ENCODE measurements around the gene RASA3. TPM values are rescaled to one million over a fixed set of nuclear protein-coding genes. Genes with fewer than 3 reads are reported as not detected.

RASA3 gene
- total RNA-seq, 1 donor from 2014 or later, result 9.3 TPM

DNA sequence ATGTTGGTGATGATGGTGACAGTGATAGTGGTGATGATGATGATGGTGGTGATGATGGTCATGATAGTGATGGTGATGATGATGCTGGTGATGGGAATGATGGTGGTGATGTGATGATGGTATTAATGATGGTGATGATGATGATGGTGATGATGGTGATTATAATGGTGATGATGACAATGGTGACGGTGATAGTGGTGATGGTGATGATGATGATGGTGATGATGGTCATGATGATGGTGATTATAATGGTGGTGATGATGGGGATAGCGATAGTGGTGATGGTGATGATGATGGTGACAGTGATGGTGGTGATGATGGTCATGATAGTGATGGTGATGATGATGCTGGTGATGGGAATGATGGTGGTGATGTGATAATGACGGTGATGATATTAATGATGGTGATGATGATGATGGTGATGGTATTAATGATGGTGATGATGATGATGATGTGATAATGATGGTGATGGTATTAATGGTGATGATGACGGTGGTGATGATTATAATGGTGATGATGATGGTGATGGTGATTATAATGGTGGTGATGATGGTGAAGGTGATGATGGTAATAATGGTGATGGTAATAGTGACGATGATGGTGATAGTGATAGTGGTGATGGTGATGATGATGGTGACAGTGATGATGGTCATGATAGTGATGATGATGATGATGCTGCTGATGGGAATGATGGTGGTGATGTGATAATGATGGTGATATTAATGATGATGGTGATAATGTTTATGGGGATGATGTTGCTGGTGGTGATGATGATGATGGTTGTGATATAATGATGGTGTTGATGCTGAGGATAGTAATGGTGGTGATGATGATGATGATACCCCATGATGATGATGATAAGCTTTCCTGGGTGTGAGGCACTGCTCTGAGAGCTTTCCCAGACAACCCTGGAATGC is 166.2 kb downstream of the RASA3 start:
- no peaks in the 10 kb centered on the region for H3K27me3 Mint-ChIP-seq
- no peak overlapping the region for H3K27ac Mint-ChIP-seq
- TF ChIP-seq, protein P1, sequence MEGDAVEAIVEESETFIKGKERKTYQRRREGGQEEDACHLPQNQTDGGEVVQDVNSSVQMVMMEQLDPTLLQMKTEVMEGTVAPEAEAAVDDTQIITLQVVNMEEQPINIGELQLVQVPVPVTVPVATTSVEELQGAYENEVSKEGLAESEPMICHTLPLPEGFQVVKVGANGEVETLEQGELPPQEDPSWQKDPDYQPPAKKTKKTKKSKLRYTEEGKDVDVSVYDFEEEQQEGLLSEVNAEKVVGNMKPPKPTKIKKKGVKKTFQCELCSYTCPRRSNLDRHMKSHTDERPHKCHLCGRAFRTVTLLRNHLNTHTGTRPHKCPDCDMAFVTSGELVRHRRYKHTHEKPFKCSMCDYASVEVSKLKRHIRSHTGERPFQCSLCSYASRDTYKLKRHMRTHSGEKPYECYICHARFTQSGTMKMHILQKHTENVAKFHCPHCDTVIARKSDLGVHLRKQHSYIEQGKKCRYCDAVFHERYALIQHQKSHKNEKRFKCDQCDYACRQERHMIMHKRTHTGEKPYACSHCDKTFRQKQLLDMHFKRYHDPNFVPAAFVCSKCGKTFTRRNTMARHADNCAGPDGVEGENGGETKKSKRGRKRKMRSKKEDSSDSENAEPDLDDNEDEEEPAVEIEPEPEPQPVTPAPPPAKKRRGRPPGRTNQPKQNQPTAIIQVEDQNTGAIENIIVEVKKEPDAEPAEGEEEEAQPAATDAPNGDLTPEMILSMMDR (conservative IDR thresholded peaks at IDR 0.05), result no peak
- no peak overlapping the region for H3K4me3 Mint-ChIP-seq
- no peak for DNase-seq (ENCODE audit: extremely low spot score, unreplicated experiment)
- no peaks in the 10 kb centered on the region for H3K9me3 Mint-ChIP-seq
- no peaks in the 10 kb centered on the region for H3K4me1 Mint-ChIP-seq (ENCODE audit: unreplicated experiment)
- no peaks in the 10 kb centered on the region for H3K36me3 Mint-ChIP-seq

GRCh38 chr13:113965383-113965874 is 167.0 kb downstream of the RASA3 start:
- Mint-ChIP-seq H3K36me3 (no peaks in the 10 kb centered on the region), H3K27me3 (no peaks in the 10 kb centered on the region), H3K4me1 (ENCODE audit: unreplicated experiment) (no peaks in the 10 kb centered on the region), H3K27ac (no peak overlapping the region), H3K4me3 (no peak overlapping the region), H3K9me3 (peaks cover 2% of the 10 kb centered on the region)
- TF ChIP-seq, protein P1 (conservative IDR thresholded peaks at IDR 0.05), result no peak
- no peak for DNase-seq (ENCODE audit: extremely low spot score, unreplicated experiment)

DNA sequence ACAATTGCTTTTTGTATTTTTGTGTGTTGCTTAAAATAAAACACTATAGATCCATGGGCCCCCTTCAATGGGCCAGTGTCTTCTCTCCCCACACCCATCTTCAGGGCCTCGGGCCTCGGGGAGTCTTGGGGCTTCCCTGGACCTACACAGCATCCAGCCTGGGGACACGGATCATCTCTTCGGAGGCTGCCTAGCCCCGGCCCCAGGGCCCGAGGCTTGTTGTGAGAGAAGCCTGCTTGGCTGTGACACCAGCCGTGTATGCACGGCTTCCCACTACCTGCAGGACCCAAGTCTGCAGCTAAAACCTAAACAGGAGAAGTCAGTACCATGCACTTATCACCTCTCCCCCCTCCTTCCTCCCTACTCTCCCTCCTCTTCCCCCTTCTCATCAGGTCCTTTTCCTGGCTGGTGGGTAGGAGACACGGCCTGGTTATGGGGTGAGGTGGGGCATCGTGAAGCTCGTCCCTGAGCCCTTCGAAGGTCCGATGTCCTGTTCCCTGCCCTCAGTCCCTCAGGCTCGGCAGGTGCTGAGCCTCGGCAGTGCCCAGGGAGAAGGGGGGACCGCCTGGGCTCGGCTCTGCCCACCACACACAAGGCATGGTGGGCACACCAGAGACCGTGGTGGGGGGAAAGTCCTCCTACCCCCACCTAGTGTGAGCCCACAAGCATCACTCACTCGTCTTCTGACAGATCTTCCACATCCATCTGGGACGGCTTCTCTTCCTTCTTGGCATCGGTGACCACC is 168.0 kb downstream of the RASA3 start:
- no peak overlapping the region for H3K27ac Mint-ChIP-seq
- TF ChIP-seq, protein P1 (conservative IDR thresholded peaks at IDR 0.05), result no peak
- H3K4me3 Mint-ChIP-seq, result no peak overlapping the region
- DNase-seq (ENCODE audit: extremely low spot score, unreplicated experiment), result no peak
- no peaks in the 10 kb centered on the region for H3K27me3 Mint-ChIP-seq
- H3K36me3 Mint-ChIP-seq, result no peaks in the 10 kb centered on the region
- peaks cover 5% of the 10 kb centered on the region for H3K9me3 Mint-ChIP-seq
- no peaks in the 10 kb centered on the region for H3K4me1 Mint-ChIP-seq (ENCODE audit: unreplicated experiment)

- H3K27me3 Mint-ChIP-seq, result no peaks in the 10 kb centered on the region
- no peak overlapping the region for H3K27ac Mint-ChIP-seq
- no peaks in the 10 kb centered on the region for H3K36me3 Mint-ChIP-seq
- TF ChIP-seq, protein P1 (conservative IDR thresholded peaks at IDR 0.05), result no peak
- H3K9me3 Mint-ChIP-seq, result peaks cover 10% of the 10 kb centered on the region
- no peak for DNase-seq (ENCODE audit: extremely low spot score, unreplicated experiment)
- H3K4me3 Mint-ChIP-seq, result no peak overlapping the region
- no peaks in the 10 kb centered on the region for H3K4me1 Mint-ChIP-seq (ENCODE audit: unreplicated experiment)
Measured at GRCh38 chr13:113963376-113963775, 169.0 kb downstream of the RASA3 start.

DNA sequence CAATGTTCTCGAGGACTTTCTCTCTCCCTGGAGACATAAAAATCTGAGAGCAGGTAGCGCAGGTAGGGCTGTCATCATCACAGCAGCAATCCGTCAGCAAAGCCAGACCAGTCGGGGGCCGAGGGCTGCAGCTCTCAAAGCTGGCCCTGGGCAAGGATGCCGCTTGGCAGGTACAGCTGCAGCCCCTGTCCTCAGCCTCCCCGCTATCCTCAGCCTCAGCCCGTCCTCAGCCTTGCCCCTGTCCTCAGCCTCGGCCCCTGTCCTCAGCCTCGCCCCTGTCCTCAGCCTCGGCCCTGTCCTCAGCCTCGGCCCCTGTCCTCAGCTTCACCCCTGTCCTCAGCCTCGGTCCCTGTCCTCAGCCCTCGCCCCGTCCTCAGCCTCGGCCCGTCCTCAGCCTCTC is 169.4 kb downstream of the RASA3 start:
- H3K27ac Mint-ChIP-seq, result no peak overlapping the region
- no peaks in the 10 kb centered on the region for H3K27me3 Mint-ChIP-seq
- no peaks in the 10 kb centered on the region for H3K36me3 Mint-ChIP-seq
- H3K9me3 Mint-ChIP-seq, result peaks cover 10% of the 10 kb centered on the region
- no peaks in the 10 kb centered on the region for H3K4me1 Mint-ChIP-seq (ENCODE audit: unreplicated experiment)
- no peak overlapping the region for H3K4me3 Mint-ChIP-seq
- DNase-seq (ENCODE audit: extremely low spot score, unreplicated experiment), result no peak
- TF ChIP-seq, protein P1 (conservative IDR thresholded peaks at IDR 0.05), result no peak
